ENCODE data around the gene LPAR2. TPM values are rescaled to one million over a fixed set of nuclear protein-coding genes. Genes with fewer than 3 reads are reported as not detected.

LPAR2 gene
- polyA plus RNA-seq, 1 experiment = 2.2 TPM

GRCh38 chr19:19632661-19633060 is 4.6 kb upstream of the LPAR2 start:
- H3K9me3 ChIP-seq (ENCODE audit: control insufficient read depth, insufficient read depth, low read length) = peaks cover 4% of the 10 kb centered on the region; the same call in 1 of the 2 replicates
- no peak overlapping the region for H3K27ac ChIP-seq (ENCODE audit: low read depth, low read length)
- no peak overlapping the region for H3K4me3 ChIP-seq (ENCODE audit: low read depth, low read length)
- H3K27me3 ChIP-seq (ENCODE audit: control insufficient read depth, insufficient read depth, low read length) = no peaks in the 10 kb centered on the region
- no peak for TF ChIP-seq CTCF (IDR thresholded peaks at IDR 0.05; ENCODE audit: low read depth, low read length)
- POLR2A ChIA-PET = no interaction called here
- no peak for DNase-seq (ENCODE audit: low read depth, low spot score)
- CTCF ChIA-PET = no interaction called here

- ChIA-PET CTCF (interaction anchor here (1.5 kb wide), 1 partner anchor 12 kb away, joined by 4 read pairs; the partner anchor contains the start of gene GMIP), POLR2A (interaction anchor here (0.8 kb wide), 1 partner anchor 190 kb away, joined by 3 read pairs; the partner anchor contains the start of gene ZNF506)
- no peak for DNase-seq (ENCODE audit: low read depth, low spot score)
- Histone ChIP-seq H3K27me3 (ENCODE audit: control insufficient read depth, insufficient read depth, low read length) (no peaks in the 10 kb centered on the region), H3K4me3 (ENCODE audit: low read depth, low read length) (no peak overlapping the region), H3K27ac (ENCODE audit: low read depth, low read length) (no peak overlapping the region), H3K9me3 (ENCODE audit: control insufficient read depth, insufficient read depth, low read length) (peaks cover 4% of the 10 kb centered on the region; the same call in 1 of the 2 replicates)
- no peak for TF ChIP-seq CTCF (IDR thresholded peaks at IDR 0.05; ENCODE audit: low read depth, low read length)
Observed at GRCh38 chr19:19631346-19631745, 3.3 kb upstream of the LPAR2 start.

GRCh38 chr19:19630426-19630825 is 2.4 kb upstream of the LPAR2 start:
- DNase-seq (ENCODE audit: low read depth, low spot score) = no peak
- CTCF ChIA-PET = no interaction called here
- Histone ChIP-seq H3K27me3 (ENCODE audit: control insufficient read depth, insufficient read depth, low read length) (no peaks in the 10 kb centered on the region), H3K4me3 (ENCODE audit: low read depth, low read length) (no peak overlapping the region), H3K9me3 (ENCODE audit: control insufficient read depth, insufficient read depth, low read length) (peaks cover 4% of the 10 kb centered on the region; the same call in 1 of the 2 replicates), H3K27ac (ENCODE audit: low read depth, low read length) (no peak overlapping the region)
- POLR2A ChIA-PET = no interaction called here
- no peak for TF ChIP-seq CTCF (IDR thresholded peaks at IDR 0.05; ENCODE audit: low read depth, low read length)

GRCh38 chr19:19630062-19630414 is 2.0 kb upstream of the LPAR2 start:
- Histone ChIP-seq H3K27ac (ENCODE audit: low read depth, low read length) (no peak overlapping the region), H3K27me3 (ENCODE audit: control insufficient read depth, insufficient read depth, low read length) (no peaks in the 10 kb centered on the region), H3K4me3 (ENCODE audit: low read depth, low read length) (no peak overlapping the region), H3K9me3 (ENCODE audit: control insufficient read depth, insufficient read depth, low read length) (peaks cover 4% of the 10 kb centered on the region; the same call in 1 of the 2 replicates)
- POLR2A ChIA-PET = no interaction called here
- CTCF ChIA-PET = no interaction called here
- DNase-seq (ENCODE audit: low read depth, low spot score) = no peak
- no peak for TF ChIP-seq CTCF (IDR thresholded peaks at IDR 0.05; ENCODE audit: low read depth, low read length)

GRCh38 chr19:19628501-19629134 is 598 bp upstream of the LPAR2 start:
- Histone ChIP-seq H3K27ac (ENCODE audit: low read depth, low read length) (no peak overlapping the region), H3K4me3 (ENCODE audit: low read depth, low read length) (peak overlapping the region; percentile 43), H3K9me3 (ENCODE audit: control insufficient read depth, insufficient read depth, low read length) (peaks cover 4% of the 10 kb centered on the region; the same call in 1 of the 2 replicates), H3K27me3 (ENCODE audit: control insufficient read depth, insufficient read depth, low read length) (no peaks in the 10 kb centered on the region)
- POLR2A ChIA-PET = no interaction called here
- no peak for TF ChIP-seq CTCF (IDR thresholded peaks at IDR 0.05; ENCODE audit: low read depth, low read length)
- no peak for DNase-seq (ENCODE audit: low read depth, low spot score)
- CTCF ChIA-PET = interaction anchor here (0.9 kb wide), 1 partner anchor 99 kb away, joined by 3 read pairs; no protein-coding TSS in a partner anchor

Measured in AG04450 (cell line).